Measurements from ENCODE around the gene CLEC4E. TPM values are rescaled to one million over a fixed set of nuclear protein-coding genes. Genes with fewer than 3 reads are reported as not detected.
"Not testable (repeated sequence)": the region's sequence is repeated elsewhere in the genome, so short reads cannot be mapped to it uniquely, and the experiment has no call there.

Gene CLEC4E
- total RNA-seq, 1 donor from 2014 or later = 0.19 TPM

DNA sequence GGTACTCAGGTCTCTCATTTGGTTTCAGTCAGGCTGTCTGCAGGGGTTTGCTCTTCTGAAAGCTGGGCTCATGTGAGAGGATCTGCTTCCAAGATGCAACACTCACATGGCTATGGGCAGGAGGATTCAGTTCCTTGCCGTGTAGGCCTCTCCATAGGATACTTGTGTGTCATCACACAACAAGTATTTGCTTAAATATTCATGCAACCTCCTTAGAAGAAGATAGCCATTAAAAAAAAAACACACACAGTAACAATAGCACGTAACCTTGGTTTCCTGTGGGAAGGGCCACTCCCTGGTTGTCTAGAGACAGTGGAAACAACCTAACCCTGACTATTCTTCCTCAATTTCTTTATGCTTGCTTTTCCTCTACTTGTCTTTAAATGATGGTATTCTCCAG lies 31.8 kb upstream of the CLEC4E start:
- TF ChIP-seq, protein P1, sequence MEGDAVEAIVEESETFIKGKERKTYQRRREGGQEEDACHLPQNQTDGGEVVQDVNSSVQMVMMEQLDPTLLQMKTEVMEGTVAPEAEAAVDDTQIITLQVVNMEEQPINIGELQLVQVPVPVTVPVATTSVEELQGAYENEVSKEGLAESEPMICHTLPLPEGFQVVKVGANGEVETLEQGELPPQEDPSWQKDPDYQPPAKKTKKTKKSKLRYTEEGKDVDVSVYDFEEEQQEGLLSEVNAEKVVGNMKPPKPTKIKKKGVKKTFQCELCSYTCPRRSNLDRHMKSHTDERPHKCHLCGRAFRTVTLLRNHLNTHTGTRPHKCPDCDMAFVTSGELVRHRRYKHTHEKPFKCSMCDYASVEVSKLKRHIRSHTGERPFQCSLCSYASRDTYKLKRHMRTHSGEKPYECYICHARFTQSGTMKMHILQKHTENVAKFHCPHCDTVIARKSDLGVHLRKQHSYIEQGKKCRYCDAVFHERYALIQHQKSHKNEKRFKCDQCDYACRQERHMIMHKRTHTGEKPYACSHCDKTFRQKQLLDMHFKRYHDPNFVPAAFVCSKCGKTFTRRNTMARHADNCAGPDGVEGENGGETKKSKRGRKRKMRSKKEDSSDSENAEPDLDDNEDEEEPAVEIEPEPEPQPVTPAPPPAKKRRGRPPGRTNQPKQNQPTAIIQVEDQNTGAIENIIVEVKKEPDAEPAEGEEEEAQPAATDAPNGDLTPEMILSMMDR (IDR thresholded peaks at IDR 0.05; ENCODE audit: borderline replicate concordance) = no peak
- intact Hi-C loops (cut with micrococcal nuclease) = no loop called here
- Histone ChIP-seq H3K4me3 (no peak overlapping the region), H3K9me3 (replicated peaks) (no peaks in the 10 kb centered on the region), H3K4me1 (no peaks in the 10 kb centered on the region), H3K36me3 (no peaks in the 10 kb centered on the region), H3K27me3 (ENCODE audit: low read depth) (no peaks in the 10 kb centered on the region), H3K27ac (replicated peaks) (no peak overlapping the region)
- no peak for DNase-seq

DNA sequence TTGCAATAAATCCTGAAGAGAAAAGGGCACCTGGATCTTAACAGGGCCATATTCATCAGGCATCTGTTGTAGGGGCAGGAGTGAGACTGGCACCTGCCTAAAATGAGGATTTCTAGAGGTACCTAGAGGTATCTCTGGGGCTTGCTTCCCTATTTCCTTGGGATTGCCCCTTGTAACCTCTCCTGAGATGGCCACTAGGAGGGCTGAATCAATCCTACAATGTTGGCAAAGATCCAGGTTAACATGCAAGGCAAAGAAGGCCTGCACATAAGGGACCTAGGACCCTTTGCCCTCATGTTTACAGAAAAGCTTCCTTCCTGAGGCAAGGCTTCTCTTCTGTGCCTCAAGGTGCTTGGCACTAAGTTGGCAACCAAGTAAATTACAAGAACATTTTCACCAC lies 25.8 kb upstream of the CLEC4E start:
- Histone ChIP-seq H3K4me1 (no peaks in the 10 kb centered on the region), H3K36me3 (no peaks in the 10 kb centered on the region), H3K9me3 (replicated peaks) (peaks cover 24% of the 10 kb centered on the region), H3K4me3 (no peak overlapping the region), H3K27me3 (ENCODE audit: low read depth) (no peaks in the 10 kb centered on the region), H3K27ac (replicated peaks) (peak overlapping the region; percentile 46)
- intact Hi-C loops (cut with micrococcal nuclease) = no loop called here
- TF ChIP-seq, protein P1 (IDR thresholded peaks at IDR 0.05; ENCODE audit: borderline replicate concordance) = no peak
- DNase-seq = no peak

DNA sequence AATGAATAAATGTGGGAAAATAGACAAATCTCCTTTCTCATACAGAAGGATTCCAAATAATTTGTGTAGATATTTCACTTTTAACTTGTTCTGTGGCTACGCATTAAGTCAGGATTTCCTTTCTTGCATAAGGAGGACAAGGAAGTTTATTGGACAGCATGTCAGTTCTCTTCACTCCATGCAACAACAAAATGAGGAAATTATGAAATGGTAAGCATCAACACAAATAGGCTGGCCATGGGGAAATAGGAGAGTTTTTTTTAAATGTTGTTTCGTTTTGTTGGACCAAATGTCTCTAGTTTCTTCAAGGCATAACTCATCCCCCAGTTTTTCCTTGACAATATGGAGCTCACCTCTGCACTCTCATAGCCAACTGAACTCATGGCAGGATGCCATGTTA lies 25.3 kb upstream of the CLEC4E start:
- H3K4me3 ChIP-seq; intact Hi-C loops (cut with micrococcal nuclease); DNase-seq; H3K36me3 ChIP-seq; H3K27me3 ChIP-seq (ENCODE audit: low read depth); H3K4me1 ChIP-seq: not testable (repeated sequence)
- peak overlapping the region; percentile 46 for H3K27ac ChIP-seq (replicated peaks)
- peaks cover 24% of the 10 kb centered on the region for H3K9me3 ChIP-seq (replicated peaks)

DNA sequence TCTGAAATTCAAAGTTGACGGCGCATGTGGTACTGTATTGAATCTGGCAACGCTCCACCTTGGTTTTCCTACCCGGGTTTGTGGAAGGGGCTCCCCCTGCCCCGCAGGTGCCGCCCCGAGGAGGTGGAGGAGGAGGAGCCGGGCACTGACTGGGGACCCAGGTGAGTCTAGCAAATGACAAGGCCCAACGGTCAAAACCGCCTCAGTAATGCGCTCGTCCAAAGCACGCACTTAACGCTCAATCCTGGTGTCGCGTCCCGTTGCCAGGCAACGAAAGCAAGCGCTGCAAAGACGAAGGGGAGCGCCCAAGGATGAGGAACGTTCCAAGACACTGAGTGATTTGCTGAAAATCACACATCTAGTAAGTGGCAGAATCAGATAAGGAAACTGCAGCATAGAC lies 24.0 kb upstream of the CLEC4E start:
- Histone ChIP-seq H3K27ac (replicated peaks) (no peak overlapping the region), H3K4me3 (no peak overlapping the region), H3K27me3 (ENCODE audit: low read depth) (no peaks in the 10 kb centered on the region), H3K36me3 (no peaks in the 10 kb centered on the region), H3K9me3 (replicated peaks) (peaks cover 24% of the 10 kb centered on the region), H3K4me1 (no peaks in the 10 kb centered on the region)
- DNase-seq = no peak
- intact Hi-C loops (cut with micrococcal nuclease) = no loop called here
- TF ChIP-seq, protein P1 (IDR thresholded peaks at IDR 0.05; ENCODE audit: borderline replicate concordance) = no peak

DNA sequence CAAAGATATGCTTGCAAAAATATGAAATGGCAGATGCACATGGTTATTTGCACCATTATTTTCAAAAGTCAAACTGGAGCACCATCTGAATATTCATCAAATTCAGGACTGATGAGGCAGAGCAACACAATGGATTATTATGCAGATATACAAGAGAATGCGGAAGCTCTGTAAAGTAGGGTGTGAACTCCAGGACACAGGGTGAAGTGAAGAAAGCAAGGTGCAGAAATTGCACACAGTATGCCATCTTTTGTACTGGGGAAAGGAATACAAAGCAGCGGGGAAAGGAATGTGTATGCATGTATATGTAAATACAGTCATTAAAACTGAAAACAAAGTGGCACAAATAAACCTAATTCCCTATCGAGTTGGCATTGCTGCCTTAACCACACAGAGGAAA lies 22.7 kb upstream of the CLEC4E start:
- Histone ChIP-seq H3K27me3 (ENCODE audit: low read depth) (no peaks in the 10 kb centered on the region), H3K36me3 (no peaks in the 10 kb centered on the region), H3K4me1 (no peaks in the 10 kb centered on the region), H3K4me3 (no peak overlapping the region), H3K9me3 (replicated peaks) (peaks cover 24% of the 10 kb centered on the region), H3K27ac (replicated peaks) (no peak overlapping the region)
- TF ChIP-seq, protein P1 (IDR thresholded peaks at IDR 0.05; ENCODE audit: borderline replicate concordance) = no peak
- DNase-seq = no peak
- intact Hi-C loops (cut with micrococcal nuclease) = no loop called here

DNA sequence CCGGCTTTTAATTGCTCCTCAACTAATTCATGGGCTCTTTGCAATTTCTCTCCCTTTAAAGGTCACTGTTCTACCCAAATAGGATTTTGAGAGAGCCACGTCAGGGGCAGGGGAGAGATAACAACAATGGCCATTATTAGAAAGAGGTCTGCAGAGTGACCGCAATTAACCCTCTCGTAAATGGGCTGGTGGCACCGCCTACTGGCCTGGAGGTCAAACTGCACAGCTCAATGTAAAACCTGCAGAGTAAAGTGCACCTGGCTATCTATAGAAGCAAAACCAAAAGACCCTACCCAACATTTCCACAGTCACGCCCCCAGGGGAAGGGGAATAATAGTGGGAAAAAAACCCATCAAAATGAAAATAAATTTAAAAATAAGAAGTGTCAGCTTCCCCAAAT lies 21.6 kb upstream of the CLEC4E start:
- no peak for DNase-seq
- Histone ChIP-seq H3K4me3 (no peak overlapping the region), H3K27ac (replicated peaks) (no peak overlapping the region), H3K36me3 (no peaks in the 10 kb centered on the region), H3K9me3 (replicated peaks) (peaks cover 24% of the 10 kb centered on the region), H3K4me1 (no peaks in the 10 kb centered on the region), H3K27me3 (ENCODE audit: low read depth) (no peaks in the 10 kb centered on the region)
- intact Hi-C loops (cut with micrococcal nuclease) = no loop called here
- TF ChIP-seq, protein P1 (IDR thresholded peaks at IDR 0.05; ENCODE audit: borderline replicate concordance) = no peak
